Mesendoderm (in vitro differentiated cells): Measurements from ENCODE around the gene USH1C. TPM values are rescaled to one million over a fixed set of nuclear protein-coding genes. Genes with fewer than 3 reads are reported as not detected.

Experiments
- DNase-seq: peaks from one replicate; pipeline ENCODE4 v3.0.0; 2013
- H2AK5ac ChIP-seq: 2 replicates; pipeline ENCODE4 v1.6.1; 2013; ENCODE audit warnings: low read length, inconsistent platforms
- H2BK120ac ChIP-seq: 2 replicates; pipeline ENCODE4 v1.6.1; 2013; ENCODE audit warnings: low read depth, mild to moderate bottlenecking, low read length, moderate library complexity, mixed read lengths
- H2BK15ac ChIP-seq: replicated peaks from 2 replicates; pipeline ENCODE4 v1.6.1; 2013; ENCODE audit warnings: low read depth, mild to moderate bottlenecking, moderate library complexity
- H2BK5ac ChIP-seq: 2 replicates; pipeline ENCODE4 v1.6.1; 2013; ENCODE audit warnings: low read length, inconsistent platforms
- H3K18ac ChIP-seq: 2 replicates; pipeline ENCODE4 v1.6.1; 2013; ENCODE audit warnings: mild to moderate bottlenecking, low read length, mixed read lengths
- H3K23ac ChIP-seq: one replicate; pipeline ENCODE4 v1.6.1; 2013; ENCODE audit warnings: low read length
- H3K27ac ChIP-seq: 2 replicates; pipeline ENCODE4 v1.5.1; 2013; ENCODE audit warnings: low read depth, mild to moderate bottlenecking, inconsistent platforms, low read length, moderate library complexity
- H3K27me3 ChIP-seq: 2 replicates; pipeline ENCODE4 v1.6.1; 2013; ENCODE audit warnings: low read length, control low read depth, mild to moderate bottlenecking, inconsistent platforms; ENCODE audit not compliant: insufficient read depth, poor library complexity
- H3K36me3 ChIP-seq: 2 replicates; pipeline ENCODE4 v1.6.1; 2013; ENCODE audit warnings: low read length, inconsistent platforms; ENCODE audit not compliant: control insufficient read depth, insufficient read depth
- H3K4ac ChIP-seq: one replicate; pipeline ENCODE4 v1.6.1; 2013; ENCODE audit warnings: low read depth, mild to moderate bottlenecking, low read length, moderate library complexity
- H3K4me1 ChIP-seq: 2 replicates; pipeline ENCODE4 v1.6.1; 2013; ENCODE audit warnings: low read depth, low read length, inconsistent platforms; ENCODE audit not compliant: control insufficient read depth
- H3K4me2 ChIP-seq: 2 replicates; pipeline ENCODE4 v1.6.1; 2013; ENCODE audit warnings: low read length
- H3K4me3 ChIP-seq: 2 replicates; pipeline ENCODE4 v1.5.1; 2013; ENCODE audit warnings: mild to moderate bottlenecking, low read length
- H3K56ac ChIP-seq: one replicate; pipeline ENCODE4 v1.6.1; 2013; ENCODE audit warnings: low read length
- H3K79me1 ChIP-seq: 2 replicates; pipeline ENCODE4 v1.6.1; 2013; ENCODE audit warnings: low read length, inconsistent platforms
- H3K79me2 ChIP-seq: 2 replicates; pipeline ENCODE4 v1.6.1; 2013; ENCODE audit warnings: mild to moderate bottlenecking, low read length; ENCODE audit not compliant: control insufficient read depth, insufficient read depth
- H3K9ac ChIP-seq: 2 replicates; pipeline ENCODE4 v1.6.1; 2013; ENCODE audit warnings: low read length, inconsistent platforms
- H4K5ac ChIP-seq: one replicate; pipeline ENCODE4 v1.6.1; 2013; ENCODE audit warnings: low read length
- H4K8ac ChIP-seq: one replicate; pipeline ENCODE4 v1.6.1; 2013; ENCODE audit warnings: low read depth, mild to moderate bottlenecking, control low read depth, low read length, moderate library complexity
- WGBS: extraction: QIAGEN DNeasy Blood & Tissue Kit; methylation state at CpG from one replicate; pipeline ENCODE4 v1.1.7; 2013; ENCODE audit warnings: low lambda C conversion rate, missing lambda C conversion rate; ENCODE audit not compliant: insufficient coverage; ENCODE audit errors: extremely low coverage; 5-methylcytosine and 5-hydroxymethylcytosine counted together
- polyA plus RNA-seq, 2 experiments: library from polyadenylated mRNA; stranded (reverse); fragments of 200-250 nt; gene quantifications; one replicate each; pipeline ENCODE4 v1.2.3, GENCODE V29; 2013

The USH1C gene
- 0.11 TPM for polyA plus RNA-seq (2013, experiment 1 of 2)
- 0.15 TPM for polyA plus RNA-seq (2013, experiment 2 of 2)

DNA sequence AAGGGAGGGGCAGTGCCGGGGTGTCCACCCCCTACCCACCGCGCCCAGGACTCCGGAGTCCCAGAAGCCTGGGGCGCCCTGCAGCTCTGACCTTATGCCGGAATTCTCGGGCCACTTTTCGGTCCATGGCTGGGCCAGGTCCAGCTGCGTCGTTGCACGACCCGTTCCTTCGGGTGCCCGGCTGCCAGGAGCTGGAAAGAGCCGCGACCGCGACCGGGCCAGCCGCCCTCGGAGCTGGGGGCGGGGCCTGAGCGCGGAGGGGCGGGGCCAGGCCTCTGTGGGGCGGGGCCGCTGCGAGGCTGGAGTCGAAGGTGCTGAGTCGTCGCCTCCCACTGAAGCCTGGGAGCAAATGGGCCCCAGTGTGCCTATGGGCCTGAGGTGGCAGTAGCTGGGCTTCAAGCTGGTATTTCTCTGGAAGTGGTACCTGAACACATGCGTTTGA is at the start of gene USH1C:
Gene USH1C, minus strand, starts transcription at position 236 of the 442 bp plus-strand sequence. Its CDS starts 109 bp downstream, at position 127.
- H3K36me3 ChIP-seq: no peaks in the 10 kb centered on the region
- H3K56ac ChIP-seq: peak within 1 kb of the TSS; percentile 38
- H3K9ac ChIP-seq: peak within 1 kb of the TSS; percentile 53
- H2BK120ac ChIP-seq: no peak within 1 kb of the TSS
- H3K79me2 ChIP-seq: no peaks in the 10 kb centered on the region
- H3K23ac ChIP-seq: no peak within 1 kb of the TSS
- no peak within 1 kb of the TSS for H3K18ac ChIP-seq
- no peak within 1 kb of the TSS for H4K8ac ChIP-seq
- peak within 1 kb of the TSS; percentile 28 for H3K4me2 ChIP-seq
- peak within 1 kb of the TSS; percentile 3 for H3K4me3 ChIP-seq
- H2BK15ac ChIP-seq: no peak within 1 kb of the TSS
- H2AK5ac ChIP-seq: no peak within 1 kb of the TSS
- peaks cover 4% of the 10 kb centered on the region for H3K4me1 ChIP-seq
- H3K79me1 ChIP-seq: no peaks in the 10 kb centered on the region
- no peak within 1 kb of the TSS for H3K27ac ChIP-seq
- no peaks in the 10 kb centered on the region for H3K27me3 ChIP-seq
- H2BK5ac ChIP-seq: no peak within 1 kb of the TSS
- no peak within 1 kb of the TSS for H4K5ac ChIP-seq
- DNase-seq: peak; percentile 65
- no CpG with 5 or more reads among the region's 32 CpGs for WGBS
- H3K4ac ChIP-seq: no peak within 1 kb of the TSS

DNA sequence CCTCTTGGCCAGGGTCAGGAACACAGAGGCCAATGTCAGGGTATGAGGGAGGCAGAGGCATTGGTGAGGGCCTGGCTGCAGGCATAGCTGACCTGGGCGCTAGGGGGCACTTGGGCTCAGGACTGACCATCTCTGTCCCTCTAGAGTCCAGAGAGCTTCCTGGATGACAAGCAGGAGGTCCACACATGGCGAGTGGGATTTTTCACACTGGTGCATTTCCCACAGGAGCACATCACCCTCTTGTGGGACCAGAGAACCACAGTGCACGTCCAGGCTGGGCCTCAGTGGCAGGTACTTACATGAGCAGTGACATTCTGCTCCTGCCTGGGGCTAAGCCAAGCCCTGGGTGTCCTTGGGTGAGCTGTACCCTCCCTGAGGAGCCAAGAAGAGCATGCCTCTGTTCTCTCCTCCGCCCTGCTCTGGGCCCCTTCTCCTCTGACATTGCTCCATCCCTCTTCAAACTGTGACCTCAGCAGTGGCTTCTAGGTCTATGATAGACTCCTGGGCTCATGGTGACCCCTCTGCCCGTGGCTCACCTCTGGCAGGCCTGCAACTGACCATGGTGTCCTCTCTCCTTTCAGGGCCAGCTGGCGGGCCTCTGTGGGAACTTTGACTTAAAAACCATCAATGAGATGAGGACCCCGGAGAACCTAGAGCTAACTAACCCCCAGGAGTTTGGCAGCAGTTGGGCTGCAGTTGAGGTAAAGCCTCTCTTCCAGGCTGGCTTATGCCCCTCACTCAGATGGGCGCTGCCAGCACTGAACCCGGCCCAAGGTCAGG is 49.4 kb upstream of the USH1C start:
- Histone ChIP-seq H3K56ac (no peak overlapping the region), H2AK5ac (no peak overlapping the region), H3K27ac (no peak overlapping the region), H3K79me2 (no peaks in the 10 kb centered on the region), H3K9ac (no peak overlapping the region), H3K4me1 (no peaks in the 10 kb centered on the region), H3K4ac (no peak overlapping the region), H4K5ac (no peak overlapping the region), H3K79me1 (no peaks in the 10 kb centered on the region), H3K23ac (no peak overlapping the region), H3K27me3 (no peaks in the 10 kb centered on the region), H4K8ac (no peak overlapping the region), H3K18ac (no peak overlapping the region), H3K4me2 (no peak overlapping the region), H3K36me3 (no peaks in the 10 kb centered on the region), H2BK120ac (no peak overlapping the region), H2BK5ac (no peak overlapping the region), H2BK15ac (no peak overlapping the region), H3K4me3 (no peak overlapping the region)
- DNase-seq: no peak
- WGBS: no CpG with 5 or more reads among the region's 9 CpGs

DNA sequence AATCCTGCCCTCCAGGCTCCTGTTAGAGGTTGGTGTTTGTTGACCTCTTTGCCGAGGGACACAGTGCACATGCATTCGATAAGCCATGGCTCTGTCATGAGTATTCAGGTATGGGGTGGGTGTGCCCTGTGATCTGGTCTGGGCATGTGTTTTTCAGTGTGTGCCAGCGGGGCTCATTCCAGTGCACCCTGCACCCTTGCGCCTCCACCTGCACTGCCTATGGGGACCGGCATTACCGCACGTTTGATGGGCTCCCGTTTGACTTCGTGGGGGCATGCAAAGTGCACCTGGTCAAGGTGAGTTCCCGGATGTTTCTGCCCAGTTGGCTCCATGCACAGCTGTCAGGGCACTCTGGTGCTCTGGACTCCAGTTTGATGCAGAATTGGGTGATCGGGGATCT is 47.1 kb upstream of the USH1C start:
- no peak overlapping the region for H2BK5ac ChIP-seq
- H4K8ac ChIP-seq: no peak overlapping the region
- no peaks in the 10 kb centered on the region for H3K27me3 ChIP-seq
- no peak overlapping the region for H3K23ac ChIP-seq
- H3K79me1 ChIP-seq: no peaks in the 10 kb centered on the region
- H3K56ac ChIP-seq: no peak overlapping the region
- H4K5ac ChIP-seq: no peak overlapping the region
- no peaks in the 10 kb centered on the region for H3K4me1 ChIP-seq
- no CpG with 5 or more reads among the region's 11 CpGs for WGBS
- DNase-seq: no peak
- no peaks in the 10 kb centered on the region for H3K79me2 ChIP-seq
- no peak overlapping the region for H2AK5ac ChIP-seq
- H3K36me3 ChIP-seq: no peaks in the 10 kb centered on the region
- no peak overlapping the region for H3K4me3 ChIP-seq
- H3K9ac ChIP-seq: no peak overlapping the region
- H2BK120ac ChIP-seq: no peak overlapping the region
- H3K18ac ChIP-seq: no peak overlapping the region
- no peak overlapping the region for H3K4me2 ChIP-seq
- no peak overlapping the region for H3K4ac ChIP-seq
- H3K27ac ChIP-seq: no peak overlapping the region
- H2BK15ac ChIP-seq: no peak overlapping the region

DNA sequence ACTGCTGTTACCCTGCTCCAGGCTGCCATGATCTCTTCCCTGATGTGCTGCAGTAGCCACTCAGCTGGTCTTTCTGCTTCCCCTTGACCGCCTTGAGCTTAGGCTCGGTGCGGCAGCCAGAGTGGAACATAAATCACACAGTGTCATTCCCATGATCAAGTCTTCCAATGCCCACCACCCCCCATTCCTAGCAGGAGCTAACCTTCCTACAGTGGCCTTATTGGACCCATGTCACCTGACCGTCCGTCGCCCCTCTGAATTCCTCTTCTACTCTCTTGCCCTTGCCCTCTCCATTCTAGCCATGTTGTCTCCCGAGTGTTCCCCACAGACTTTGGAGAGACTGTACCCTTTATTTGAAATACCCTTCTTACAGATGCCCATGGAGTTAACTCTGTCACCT is 46.2 kb upstream of the USH1C start:
- H2BK5ac ChIP-seq: no peak overlapping the region
- H3K79me1 ChIP-seq: no peaks in the 10 kb centered on the region
- no peak overlapping the region for H3K4me2 ChIP-seq
- no peaks in the 10 kb centered on the region for H3K36me3 ChIP-seq
- no peak overlapping the region for H3K56ac ChIP-seq
- no peak overlapping the region for H3K4ac ChIP-seq
- no peak overlapping the region for H4K5ac ChIP-seq
- no peaks in the 10 kb centered on the region for H3K27me3 ChIP-seq
- H2AK5ac ChIP-seq: no peak overlapping the region
- no peak overlapping the region for H2BK120ac ChIP-seq
- no peak for DNase-seq
- no CpG with 5 or more reads among the region's 7 CpGs for WGBS
- H2BK15ac ChIP-seq: no peak overlapping the region
- H3K23ac ChIP-seq: no peak overlapping the region
- no peak overlapping the region for H3K9ac ChIP-seq
- H3K27ac ChIP-seq: no peak overlapping the region
- no peaks in the 10 kb centered on the region for H3K79me2 ChIP-seq
- H4K8ac ChIP-seq: no peak overlapping the region
- H3K4me1 ChIP-seq: no peaks in the 10 kb centered on the region
- no peak overlapping the region for H3K18ac ChIP-seq
- H3K4me3 ChIP-seq: no peak overlapping the region

DNA sequence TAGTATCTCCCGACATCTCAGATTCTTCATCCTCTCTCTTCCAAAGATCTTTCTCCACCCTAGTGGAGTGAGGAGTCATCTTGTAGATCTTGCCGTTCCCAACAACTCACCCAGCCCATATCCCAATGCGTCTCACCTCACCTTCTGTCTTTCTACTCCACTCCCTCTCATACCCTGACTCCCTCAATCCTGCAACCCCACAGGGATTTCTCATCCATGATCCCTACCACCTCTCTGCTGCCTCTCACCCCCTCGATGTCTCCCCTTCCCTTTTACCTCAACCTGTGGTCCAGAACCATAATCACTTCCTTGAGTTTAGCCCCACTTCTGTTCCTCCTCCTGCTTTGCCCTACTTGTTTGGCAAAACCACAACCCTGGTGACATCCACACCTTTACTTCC is 44.5 kb upstream of the USH1C start:
- Histone ChIP-seq H3K23ac (no peak overlapping the region), H2BK5ac (no peak overlapping the region), H3K79me1 (no peaks in the 10 kb centered on the region), H3K18ac (no peak overlapping the region), H4K5ac (no peak overlapping the region), H3K4me3 (no peak overlapping the region), H3K27me3 (no peaks in the 10 kb centered on the region), H3K27ac (no peak overlapping the region), H3K4me2 (no peak overlapping the region), H3K9ac (no peak overlapping the region), H3K4me1 (no peaks in the 10 kb centered on the region), H3K36me3 (no peaks in the 10 kb centered on the region), H3K79me2 (no peaks in the 10 kb centered on the region), H2BK120ac (no peak overlapping the region), H2AK5ac (no peak overlapping the region), H3K56ac (no peak overlapping the region), H2BK15ac (no peak overlapping the region), H4K8ac (no peak overlapping the region), H3K4ac (no peak overlapping the region)
- no peak for DNase-seq
- no CpG with 5 or more reads among the region's 4 CpGs for WGBS

DNA sequence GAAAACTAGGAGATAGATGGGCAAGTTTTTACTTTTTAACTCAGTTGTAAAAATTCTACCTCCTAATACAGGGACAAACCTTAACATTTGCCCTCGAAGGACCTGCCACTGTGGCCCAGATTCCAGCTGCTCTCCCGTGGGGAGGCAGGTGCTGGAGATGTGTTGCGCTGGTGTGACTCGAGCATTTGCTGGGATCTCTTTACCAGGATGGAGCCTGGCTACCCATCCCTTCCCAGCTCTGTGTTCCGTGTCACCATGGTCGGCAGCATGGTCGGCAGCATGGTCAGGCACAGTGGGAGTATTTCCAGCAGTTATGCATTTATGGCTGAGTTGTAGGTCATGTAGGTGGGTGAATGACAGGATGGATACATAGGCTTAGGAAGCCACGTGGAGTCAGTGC is 44.0 kb upstream of the USH1C start:
- no peak overlapping the region for H2BK120ac ChIP-seq
- WGBS: no CpG with 5 or more reads among the region's 8 CpGs
- H3K23ac ChIP-seq: no peak overlapping the region
- H3K27me3 ChIP-seq: no peaks in the 10 kb centered on the region
- DNase-seq: no peak
- H3K79me1 ChIP-seq: no peaks in the 10 kb centered on the region
- H4K5ac ChIP-seq: no peak overlapping the region
- no peak overlapping the region for H3K27ac ChIP-seq
- H3K18ac ChIP-seq: no peak overlapping the region
- H2BK15ac ChIP-seq: no peak overlapping the region
- no peak overlapping the region for H2BK5ac ChIP-seq
- H2AK5ac ChIP-seq: no peak overlapping the region
- H3K4me2 ChIP-seq: no peak overlapping the region
- no peak overlapping the region for H3K4me3 ChIP-seq
- H3K4me1 ChIP-seq: no peaks in the 10 kb centered on the region
- H3K9ac ChIP-seq: no peak overlapping the region
- no peaks in the 10 kb centered on the region for H3K79me2 ChIP-seq
- H3K4ac ChIP-seq: no peak overlapping the region
- H4K8ac ChIP-seq: no peak overlapping the region
- H3K56ac ChIP-seq: no peak overlapping the region
- no peaks in the 10 kb centered on the region for H3K36me3 ChIP-seq
